ENCODE data around the gene YDJC. TPM values are rescaled to one million over a fixed set of nuclear protein-coding genes. Genes with fewer than 3 reads are reported as not detected.

The YDJC gene
- total and polyA plus RNA-seq, 2 of the 13 experiments (the other 11 are each of a cell fraction or from before 2014, with no cell fraction given) = 15.3 to 32.0 TPM

DNA sequence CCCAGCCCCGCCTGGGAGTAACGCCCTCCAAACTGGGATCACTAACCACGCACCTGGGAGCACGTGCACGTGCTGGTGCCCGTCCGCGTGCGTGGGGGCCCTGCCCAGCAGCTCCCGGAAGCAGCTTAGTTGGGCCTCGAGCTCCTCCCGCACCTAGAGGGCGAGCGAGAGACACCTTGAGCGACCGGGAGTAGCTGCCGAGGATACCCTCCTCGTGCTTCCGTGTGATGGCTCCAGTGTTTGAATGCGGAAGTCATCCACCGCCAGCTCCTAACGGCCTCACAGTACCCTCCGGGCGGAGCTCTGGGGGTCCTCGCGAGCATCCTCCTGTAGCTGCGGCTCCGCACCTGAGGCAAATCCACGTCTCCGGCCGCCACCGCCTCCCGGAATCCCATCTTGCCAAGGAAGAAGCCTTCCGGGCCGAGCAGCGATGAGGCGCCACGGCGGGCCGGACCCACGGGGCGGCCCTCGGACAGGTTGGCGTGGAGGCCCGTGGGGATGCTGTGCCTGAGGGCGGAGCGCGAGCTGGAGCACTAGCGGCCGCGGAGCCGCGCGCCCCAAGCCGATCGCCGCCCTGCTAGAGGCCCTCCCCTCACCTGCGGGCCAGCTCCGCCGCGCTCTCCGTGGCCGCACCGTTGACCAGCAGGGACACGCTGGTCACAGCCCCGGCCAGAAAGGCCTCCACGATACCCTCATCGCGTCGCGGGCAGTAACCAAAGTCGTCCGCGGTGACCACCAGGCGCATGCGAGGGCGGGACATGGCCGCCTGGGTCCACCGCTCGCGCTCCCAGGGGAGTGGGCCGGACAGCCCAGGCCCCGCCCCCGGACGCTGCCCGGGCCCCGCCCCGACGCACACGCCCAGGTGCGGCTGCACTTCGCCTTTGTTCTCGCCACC lies at the start of gene YDJC (continued):
- TF ChIP-seq MLX (CRISPR knock-in tag; IDR thresholded peaks at IDR 0.05) = peak; percentile 79
- TF ChIP-seq, protein P1, sequence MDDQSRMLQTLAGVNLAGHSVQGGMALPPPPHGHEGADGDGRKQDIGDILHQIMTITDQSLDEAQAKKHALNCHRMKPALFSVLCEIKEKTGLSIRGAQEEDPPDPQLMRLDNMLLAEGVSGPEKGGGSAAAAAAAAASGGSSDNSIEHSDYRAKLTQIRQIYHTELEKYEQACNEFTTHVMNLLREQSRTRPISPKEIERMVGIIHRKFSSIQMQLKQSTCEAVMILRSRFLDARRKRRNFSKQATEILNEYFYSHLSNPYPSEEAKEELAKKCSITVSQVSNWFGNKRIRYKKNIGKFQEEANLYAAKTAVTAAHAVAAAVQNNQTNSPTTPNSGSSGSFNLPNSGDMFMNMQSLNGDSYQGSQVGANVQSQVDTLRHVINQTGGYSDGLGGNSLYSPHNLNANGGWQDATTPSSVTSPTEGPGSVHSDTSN (CRISPR knock-in tag; IDR thresholded peaks at IDR 0.05; ENCODE audit: borderline replicate concordance) = 0 out of 2 replicates have a peak, but pooled peaks have one; percentile 51
- TF ChIP-seq ETS1 (CRISPR knock-in tag; IDR thresholded peaks at IDR 0.05) = peak; percentile 78; the same call in 1 of the 2 replicates
- peak; percentile 89; the same call in 1 of the 2 replicates for TF ChIP-seq ZNF558 (CRISPR knock-in tag; IDR thresholded peaks at IDR 0.05; ENCODE audit: borderline replicate concordance)
- peak; percentile 42; the same call in 1 of the 2 replicates for TF ChIP-seq FOXA3 (CRISPR knock-in tag; IDR thresholded peaks at IDR 0.05)
- TF ChIP-seq NONO (IDR thresholded peaks at IDR 0.05) = no peak
- TF ChIP-seq NONO (CRISPR knock-in tag; conservative IDR thresholded peaks at IDR 0.05) = peak; percentile 17
- TF ChIP-seq ZNF496 (CRISPR knock-in tag; IDR thresholded peaks at IDR 0.05; ENCODE audit: insufficient replicate concordance) = no peak
- 0 out of 2 replicates have a peak, but pooled peaks have one; percentile 60 for TF ChIP-seq ZNF816 (CRISPR knock-in tag; IDR thresholded peaks at IDR 0.05; ENCODE audit: borderline replicate concordance)
- TF ChIP-seq, protein P2, sequence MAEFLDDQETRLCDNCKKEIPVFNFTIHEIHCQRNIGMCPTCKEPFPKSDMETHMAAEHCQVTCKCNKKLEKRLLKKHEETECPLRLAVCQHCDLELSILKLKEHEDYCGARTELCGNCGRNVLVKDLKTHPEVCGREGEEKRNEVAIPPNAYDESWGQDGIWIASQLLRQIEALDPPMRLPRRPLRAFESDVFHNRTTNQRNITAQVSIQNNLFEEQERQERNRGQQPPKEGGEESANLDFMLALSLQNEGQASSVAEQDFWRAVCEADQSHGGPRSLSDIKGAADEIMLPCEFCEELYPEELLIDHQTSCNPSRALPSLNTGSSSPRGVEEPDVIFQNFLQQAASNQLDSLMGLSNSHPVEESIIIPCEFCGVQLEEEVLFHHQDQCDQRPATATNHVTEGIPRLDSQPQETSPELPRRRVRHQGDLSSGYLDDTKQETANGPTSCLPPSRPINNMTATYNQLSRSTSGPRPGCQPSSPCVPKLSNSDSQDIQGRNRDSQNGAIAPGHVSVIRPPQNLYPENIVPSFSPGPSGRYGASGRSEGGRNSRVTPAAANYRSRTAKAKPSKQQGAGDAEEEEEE (CRISPR knock-in tag; IDR thresholded peaks at IDR 0.05; ENCODE audit: borderline replicate concordance) = no peak
- peak; percentile 66 for TF ChIP-seq ZNF143 (CRISPR knock-in tag; IDR thresholded peaks at IDR 0.05)
- peak; percentile 82; the same call in 1 of the 2 replicates for TF ChIP-seq ZNF614 (CRISPR knock-in tag; IDR thresholded peaks at IDR 0.05; ENCODE audit: borderline replicate concordance)
- no peak for TF ChIP-seq SNAI1 (CRISPR knock-in tag; IDR thresholded peaks at IDR 0.05; ENCODE audit: borderline replicate concordance)
- TF ChIP-seq ATM (IDR thresholded peaks at IDR 0.05; ENCODE audit: borderline replicate concordance) = no peak
- TF ChIP-seq, protein P3, sequence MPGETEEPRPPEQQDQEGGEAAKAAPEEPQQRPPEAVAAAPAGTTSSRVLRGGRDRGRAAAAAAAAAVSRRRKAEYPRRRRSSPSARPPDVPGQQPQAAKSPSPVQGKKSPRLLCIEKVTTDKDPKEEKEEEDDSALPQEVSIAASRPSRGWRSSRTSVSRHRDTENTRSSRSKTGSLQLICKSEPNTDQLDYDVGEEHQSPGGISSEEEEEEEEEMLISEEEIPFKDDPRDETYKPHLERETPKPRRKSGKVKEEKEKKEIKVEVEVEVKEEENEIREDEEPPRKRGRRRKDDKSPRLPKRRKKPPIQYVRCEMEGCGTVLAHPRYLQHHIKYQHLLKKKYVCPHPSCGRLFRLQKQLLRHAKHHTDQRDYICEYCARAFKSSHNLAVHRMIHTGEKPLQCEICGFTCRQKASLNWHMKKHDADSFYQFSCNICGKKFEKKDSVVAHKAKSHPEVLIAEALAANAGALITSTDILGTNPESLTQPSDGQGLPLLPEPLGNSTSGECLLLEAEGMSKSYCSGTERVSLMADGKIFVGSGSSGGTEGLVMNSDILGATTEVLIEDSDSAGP (CRISPR knock-in tag; IDR thresholded peaks at IDR 0.05; ENCODE audit: borderline replicate concordance) = peak; percentile 86
- TF ChIP-seq MYPOP (CRISPR knock-in tag; IDR thresholded peaks at IDR 0.05) = peak; percentile 45
- TF ChIP-seq, protein P4, sequence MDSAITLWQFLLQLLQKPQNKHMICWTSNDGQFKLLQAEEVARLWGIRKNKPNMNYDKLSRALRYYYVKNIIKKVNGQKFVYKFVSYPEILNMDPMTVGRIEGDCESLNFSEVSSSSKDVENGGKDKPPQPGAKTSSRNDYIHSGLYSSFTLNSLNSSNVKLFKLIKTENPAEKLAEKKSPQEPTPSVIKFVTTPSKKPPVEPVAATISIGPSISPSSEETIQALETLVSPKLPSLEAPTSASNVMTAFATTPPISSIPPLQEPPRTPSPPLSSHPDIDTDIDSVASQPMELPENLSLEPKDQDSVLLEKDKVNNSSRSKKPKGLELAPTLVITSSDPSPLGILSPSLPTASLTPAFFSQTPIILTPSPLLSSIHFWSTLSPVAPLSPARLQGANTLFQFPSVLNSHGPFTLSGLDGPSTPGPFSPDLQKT (CRISPR knock-in tag; IDR thresholded peaks at IDR 0.05; ENCODE audit: borderline replicate concordance) = peak; percentile 88; the same call in 1 of the 2 replicates
- peak; percentile 97 for TF ChIP-seq ZNF557 (CRISPR knock-in tag; IDR thresholded peaks at IDR 0.05)
- TF ChIP-seq ZNF878 (CRISPR knock-in tag; IDR thresholded peaks at IDR 0.05) = no peak
